Measurements from ENCODE around the gene LACC1. TPM values are rescaled to one million over a fixed set of nuclear protein-coding genes. Genes with fewer than 3 reads are reported as not detected.

Gene LACC1
- total RNA-seq, 1 experiment from 2014 or later = 3.4 TPM

DNA sequence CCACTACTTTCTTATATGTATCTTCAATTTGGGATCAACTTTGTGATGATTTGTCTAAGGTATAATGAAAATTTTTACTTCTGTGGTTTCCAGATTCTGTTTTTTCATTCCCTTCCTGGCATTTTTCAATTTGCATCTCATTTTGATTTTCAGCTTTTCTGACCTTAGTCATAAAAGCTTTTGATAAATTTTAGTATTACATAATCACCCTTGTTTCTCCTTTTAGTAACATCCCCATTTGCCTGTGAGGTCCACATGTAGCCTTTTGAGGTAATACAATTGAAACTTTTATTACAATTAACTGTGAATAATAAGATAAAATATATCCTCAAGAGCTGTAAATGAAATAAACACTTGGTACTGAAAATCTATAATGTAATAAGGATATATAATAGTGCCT is 31.2 kb downstream of the LACC1 start:
- Histone ChIP-seq H3K9me3 (replicated peaks) (no peaks in the 10 kb centered on the region), H3K36me3 (no peaks in the 10 kb centered on the region), H3K4me3 (no peak overlapping the region), H3K27ac (no peak overlapping the region), H3K4me1 (replicated peaks) (no peaks in the 10 kb centered on the region; the same call in 1 of the 2 replicates), H3K27me3 (replicated peaks) (no peaks in the 10 kb centered on the region)
- no peak for DNase-seq (ENCODE audit: low read depth in 1 of 2, low spot score in 2 of 2)

DNA sequence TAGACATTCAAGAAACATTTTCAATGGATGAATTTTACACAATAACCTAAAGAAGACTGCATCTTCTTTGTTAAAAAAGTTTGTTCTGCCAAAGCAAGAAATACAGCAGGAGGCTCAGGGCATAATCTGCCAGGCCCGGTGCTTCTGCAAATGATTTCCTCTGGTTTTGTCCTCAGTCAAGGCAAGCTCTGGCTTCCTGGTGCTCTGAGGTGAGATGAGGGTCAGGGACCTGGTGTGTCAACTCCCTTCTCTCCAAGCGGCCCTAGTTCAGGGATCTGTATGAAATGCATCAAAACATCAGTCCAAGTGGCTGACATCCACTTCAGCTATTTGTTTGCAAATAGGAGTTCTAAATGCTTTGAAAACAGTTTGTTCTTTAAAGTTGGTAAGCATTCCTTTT is 31.6 kb downstream of the LACC1 start:
- no peak for DNase-seq (ENCODE audit: low read depth in 1 of 2, low spot score in 2 of 2)
- Histone ChIP-seq H3K9me3 (replicated peaks) (no peaks in the 10 kb centered on the region), H3K27ac (no peak overlapping the region), H3K4me1 (replicated peaks) (no peaks in the 10 kb centered on the region; the same call in 1 of the 2 replicates), H3K4me3 (no peak overlapping the region), H3K36me3 (no peaks in the 10 kb centered on the region), H3K27me3 (replicated peaks) (no peaks in the 10 kb centered on the region)

DNA sequence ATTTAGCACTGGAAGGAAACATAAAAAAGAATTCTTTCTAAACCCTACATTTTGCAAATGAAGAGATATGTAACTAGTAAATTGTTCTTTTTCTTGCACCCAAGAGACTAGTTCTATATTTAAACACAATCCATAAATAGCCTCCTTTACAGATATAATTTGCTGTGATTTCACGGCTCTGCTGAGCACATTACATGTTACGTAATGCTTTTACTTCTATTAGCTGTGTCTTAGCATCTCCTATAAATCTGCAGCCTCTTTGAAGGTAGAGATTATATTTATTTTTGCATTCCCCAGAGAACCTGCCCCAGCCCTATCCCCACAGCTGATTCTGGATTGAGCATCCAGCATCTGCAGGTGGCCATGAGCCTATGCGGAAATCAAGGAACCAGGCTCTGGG is 32.2 kb downstream of the LACC1 start:
- Histone ChIP-seq H3K4me1 (replicated peaks) (no peaks in the 10 kb centered on the region; the same call in 1 of the 2 replicates), H3K4me3 (no peak overlapping the region), H3K27me3 (replicated peaks) (no peaks in the 10 kb centered on the region), H3K9me3 (replicated peaks) (no peaks in the 10 kb centered on the region), H3K27ac (no peak overlapping the region), H3K36me3 (no peaks in the 10 kb centered on the region)
- no peak for DNase-seq (ENCODE audit: low read depth in 1 of 2, low spot score in 2 of 2)

- Histone ChIP-seq H3K36me3 (no peaks in the 10 kb centered on the region), H3K27ac (no peak overlapping the region), H3K4me3 (no peak overlapping the region), H3K27me3 (replicated peaks) (no peaks in the 10 kb centered on the region), H3K4me1 (replicated peaks) (no peaks in the 10 kb centered on the region), H3K9me3 (replicated peaks) (no peaks in the 10 kb centered on the region)
- no peak for DNase-seq (ENCODE audit: low read depth in 1 of 2, low spot score in 2 of 2)
These were observed 35.7 kb downstream of the LACC1 start for GRCh38 chr13:43915451-43915850.

GRCh38 chr13:43916828-43917227 is 37.1 kb downstream of the LACC1 start:
- H3K27ac ChIP-seq = no peak overlapping the region
- no peaks in the 10 kb centered on the region for H3K36me3 ChIP-seq
- no peak overlapping the region for H3K4me3 ChIP-seq
- H3K4me1 ChIP-seq (replicated peaks) = no peaks in the 10 kb centered on the region
- no peaks in the 10 kb centered on the region for H3K9me3 ChIP-seq (replicated peaks)
- no peak for DNase-seq (ENCODE audit: low read depth in 1 of 2, low spot score in 2 of 2)
- no peaks in the 10 kb centered on the region for H3K27me3 ChIP-seq (replicated peaks)

GRCh38 chr13:43918636-43919035 is 38.9 kb downstream of the LACC1 start:
- Histone ChIP-seq H3K36me3 (no peaks in the 10 kb centered on the region), H3K4me1 (replicated peaks) (no peaks in the 10 kb centered on the region), H3K9me3 (replicated peaks) (no peaks in the 10 kb centered on the region), H3K27ac (no peak overlapping the region), H3K27me3 (replicated peaks) (no peaks in the 10 kb centered on the region), H3K4me3 (no peak overlapping the region)
- no peak for DNase-seq (ENCODE audit: low read depth in 1 of 2, low spot score in 2 of 2)

DNA sequence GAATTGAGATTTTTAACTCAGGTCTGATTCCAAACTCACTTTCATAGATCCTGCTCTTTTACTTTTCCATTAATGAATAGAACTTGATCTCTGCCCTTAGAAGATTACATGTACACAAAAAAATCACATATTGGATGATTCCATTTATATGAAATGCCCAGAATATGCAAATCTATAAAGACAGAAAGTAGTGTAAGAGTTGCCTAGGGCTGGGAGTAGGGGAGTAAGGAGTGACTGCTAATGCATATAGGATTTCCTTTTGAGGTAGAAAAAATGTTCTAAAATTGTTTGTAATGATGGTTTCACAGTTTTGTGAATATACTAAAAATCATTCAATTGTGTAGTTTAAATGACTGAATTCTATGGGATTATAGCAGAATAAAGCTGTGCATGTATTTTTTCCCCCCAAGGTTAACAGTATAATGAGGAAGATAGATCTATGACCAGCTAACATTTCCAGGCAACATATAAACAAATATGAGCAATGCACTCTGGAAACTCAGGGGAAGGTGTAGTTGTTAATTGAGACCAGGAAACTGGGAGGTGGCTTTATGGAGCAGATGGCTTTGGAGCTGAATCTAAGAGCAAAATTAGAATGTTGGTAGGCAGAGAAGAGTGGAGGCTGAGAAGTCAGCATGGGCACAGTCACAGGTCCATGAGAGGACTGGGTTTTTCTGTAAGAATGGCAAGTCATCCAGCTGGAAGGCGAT is 41.4 kb downstream of the LACC1 start:
- no peaks in the 10 kb centered on the region for H3K9me3 ChIP-seq (replicated peaks)
- H3K4me3 ChIP-seq = no peak overlapping the region
- no peaks in the 10 kb centered on the region for H3K27me3 ChIP-seq (replicated peaks)
- no peak overlapping the region for H3K27ac ChIP-seq
- DNase-seq (ENCODE audit: low read depth in 1 of 2, low spot score in 2 of 2) = no peak
- H3K4me1 ChIP-seq (replicated peaks) = no peaks in the 10 kb centered on the region
- H3K36me3 ChIP-seq = no peaks in the 10 kb centered on the region

DNA sequence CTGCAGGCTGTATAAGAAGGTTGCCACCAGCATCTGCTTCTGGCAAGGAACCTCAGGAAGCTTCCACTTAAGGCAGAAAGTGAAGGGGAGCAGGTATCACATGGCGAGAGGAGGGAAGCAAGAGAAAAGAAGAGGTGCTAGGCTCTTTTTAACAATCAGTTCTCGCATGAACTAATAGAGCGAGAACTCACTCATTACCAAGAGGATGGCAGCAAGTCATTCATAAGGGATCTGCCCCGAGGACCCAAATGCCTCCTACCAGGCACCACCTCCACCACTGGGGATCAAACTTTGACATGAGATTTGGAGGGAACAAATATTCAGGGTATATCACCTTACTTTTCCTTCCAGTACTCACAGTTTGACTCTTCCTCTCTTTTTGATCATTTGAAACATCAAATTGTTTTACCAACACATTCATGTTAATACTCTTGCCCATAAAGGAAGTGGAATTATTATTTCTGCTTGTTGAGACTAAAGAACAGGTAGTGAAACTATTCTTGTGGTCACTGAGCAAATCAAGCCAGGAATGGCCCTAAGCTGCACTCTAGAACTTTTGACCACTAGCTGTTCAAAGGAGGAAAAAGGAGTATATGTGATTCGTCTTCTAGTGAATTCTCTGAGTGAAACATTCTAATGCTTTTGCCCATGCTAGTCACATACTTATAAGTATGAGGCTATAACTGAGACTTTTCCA is 45.0 kb downstream of the LACC1 start:
- Histone ChIP-seq H3K9me3 (replicated peaks) (no peaks in the 10 kb centered on the region), H3K4me3 (no peak overlapping the region), H3K27ac (no peak overlapping the region), H3K27me3 (replicated peaks) (no peaks in the 10 kb centered on the region), H3K4me1 (replicated peaks) (no peaks in the 10 kb centered on the region), H3K36me3 (no peaks in the 10 kb centered on the region)
- no peak for DNase-seq (ENCODE audit: low read depth in 1 of 2, low spot score in 2 of 2)

- Histone ChIP-seq H3K4me3 (no peak overlapping the region), H3K27me3 (replicated peaks) (no peaks in the 10 kb centered on the region; the same call in 1 of the 2 replicates), H3K27ac (no peak overlapping the region), H3K9me3 (replicated peaks) (no peaks in the 10 kb centered on the region), H3K36me3 (no peaks in the 10 kb centered on the region), H3K4me1 (replicated peaks) (no peaks in the 10 kb centered on the region)
- no peak for DNase-seq (ENCODE audit: low read depth in 1 of 2, low spot score in 2 of 2)
These were observed 50.2 kb downstream of the LACC1 start for GRCh38 chr13:43929947-43930346.

DNA sequence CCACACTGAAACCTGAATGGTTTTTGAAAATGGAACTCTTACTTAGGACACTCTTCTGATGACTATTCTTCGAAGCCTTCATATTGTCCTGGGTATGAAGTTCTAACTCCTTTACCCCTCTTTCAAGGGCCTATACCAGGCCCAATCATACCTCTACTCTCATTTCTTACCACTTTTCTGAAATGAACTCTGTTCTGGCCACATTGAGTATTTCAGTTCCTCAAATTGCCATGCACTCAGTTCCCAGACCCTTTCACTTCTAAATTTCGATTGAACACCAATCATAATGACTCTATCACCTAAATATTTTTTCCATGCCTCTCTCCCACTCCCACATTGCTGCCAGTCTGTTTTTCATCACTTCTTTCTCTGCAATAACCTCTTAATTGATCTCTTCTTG is 53.7 kb downstream of the LACC1 start:
- DNase-seq (ENCODE audit: low read depth in 1 of 2, low spot score in 2 of 2) = no peak
- Histone ChIP-seq H3K27me3 (replicated peaks) (no peaks in the 10 kb centered on the region; the same call in 1 of the 2 replicates), H3K9me3 (replicated peaks) (no peaks in the 10 kb centered on the region), H3K27ac (no peak overlapping the region), H3K4me1 (replicated peaks) (no peaks in the 10 kb centered on the region), H3K4me3 (no peak overlapping the region), H3K36me3 (no peaks in the 10 kb centered on the region)

- Histone ChIP-seq H3K36me3 (no peaks in the 10 kb centered on the region), H3K4me1 (replicated peaks) (no peaks in the 10 kb centered on the region), H3K27ac (no peak overlapping the region), H3K4me3 (no peak overlapping the region), H3K27me3 (replicated peaks) (no peaks in the 10 kb centered on the region; the same call in 1 of the 2 replicates), H3K9me3 (replicated peaks) (no peaks in the 10 kb centered on the region)
- no peak for DNase-seq (ENCODE audit: low read depth in 1 of 2, low spot score in 2 of 2)
These were observed 54.6 kb downstream of the LACC1 start for GRCh38 chr13:43934273-43934672.

- Histone ChIP-seq H3K27me3 (replicated peaks) (no peaks in the 10 kb centered on the region; the same call in 1 of the 2 replicates), H3K36me3 (no peaks in the 10 kb centered on the region), H3K4me3 (no peak overlapping the region), H3K4me1 (replicated peaks) (no peaks in the 10 kb centered on the region), H3K9me3 (replicated peaks) (no peaks in the 10 kb centered on the region), H3K27ac (no peak overlapping the region)
- no peak for DNase-seq (ENCODE audit: low read depth in 1 of 2, low spot score in 2 of 2)
These were observed 56.2 kb downstream of the LACC1 start for GRCh38 chr13:43935878-43936277.

DNA sequence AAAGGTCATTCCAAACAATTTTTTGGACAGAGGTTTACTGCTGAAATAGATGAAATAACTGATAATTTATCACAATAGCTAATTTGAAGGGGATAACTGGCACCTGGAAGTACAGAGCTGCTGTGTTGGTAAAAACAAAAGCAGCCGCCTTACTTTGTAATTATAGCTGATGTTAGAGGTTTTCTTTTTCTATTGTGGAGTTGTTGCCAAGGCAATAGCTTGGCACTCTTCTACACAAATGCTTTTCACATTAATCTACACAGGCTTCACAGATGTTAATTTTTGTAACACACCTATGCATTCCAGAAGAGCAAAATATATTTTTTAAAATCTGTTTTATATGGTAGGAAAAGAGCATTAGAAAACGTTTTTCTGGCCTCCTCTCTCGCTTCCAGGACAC is 56.9 kb downstream of the LACC1 start:
- H3K9me3 ChIP-seq (replicated peaks) = no peaks in the 10 kb centered on the region
- H3K36me3 ChIP-seq = no peaks in the 10 kb centered on the region
- no peak for DNase-seq (ENCODE audit: low read depth in 1 of 2, low spot score in 2 of 2)
- H3K27me3 ChIP-seq (replicated peaks) = no peaks in the 10 kb centered on the region; the same call in 1 of the 2 replicates
- no peak overlapping the region for H3K27ac ChIP-seq
- no peak overlapping the region for H3K4me3 ChIP-seq
- H3K4me1 ChIP-seq (replicated peaks) = no peaks in the 10 kb centered on the region

DNA sequence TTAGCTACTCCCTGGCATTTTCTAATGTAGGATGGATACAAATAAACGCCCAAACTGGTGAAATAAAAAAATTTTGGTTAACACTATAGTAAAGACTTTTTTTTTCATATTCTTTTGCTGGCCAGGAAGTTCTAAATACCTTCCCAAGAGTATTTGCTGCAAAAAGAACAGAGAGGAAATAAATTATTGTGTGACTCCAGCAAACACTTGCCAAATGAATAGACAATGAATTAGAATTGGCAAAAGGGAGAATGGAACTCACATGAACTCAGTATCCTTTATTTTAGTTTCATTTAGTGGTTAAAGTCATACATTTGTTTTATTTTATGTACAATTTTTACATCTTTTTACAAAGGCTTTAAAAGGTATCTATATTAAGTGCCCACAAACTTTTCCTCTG is 58.1 kb downstream of the LACC1 start:
- no peak overlapping the region for H3K27ac ChIP-seq
- H3K4me1 ChIP-seq (replicated peaks) = no peaks in the 10 kb centered on the region
- no peak for DNase-seq (ENCODE audit: low read depth in 1 of 2, low spot score in 2 of 2)
- no peaks in the 10 kb centered on the region for H3K36me3 ChIP-seq
- no peaks in the 10 kb centered on the region for H3K9me3 ChIP-seq (replicated peaks)
- no peaks in the 10 kb centered on the region for H3K27me3 ChIP-seq (replicated peaks)
- no peak overlapping the region for H3K4me3 ChIP-seq
